ENCODE results near the gene SIM2.
A peak's percentile ranks its signal among the peaks of the same experiment; 100 is the strongest.

SIM2 gene

GRCh38 chr21:36694593-36695282 lies 4.2 kb upstream of the SIM2 start:
- peaks cover 100% of the 10 kb centered on the region for H3K27me3 ChIP-seq (ENCODE audit: control insufficient read depth, insufficient read depth, low read length, poor library complexity, severe bottlenecking)
- H3K4me1 ChIP-seq (ENCODE audit: control insufficient read depth, insufficient read depth, low read length), result peaks cover 18% of the 10 kb centered on the region
- 4 to 6% methylated on average over 19 of the region's 19 CpGs for WGBS, 2 experiments

GRCh38 chr21:36695283-36695634 lies 3.7 kb upstream of the SIM2 start:
- peaks cover 20% of the 10 kb centered on the region for H3K4me1 ChIP-seq (ENCODE audit: control insufficient read depth, insufficient read depth, low read length)
- H3K27me3 ChIP-seq (ENCODE audit: control insufficient read depth, insufficient read depth, low read length, poor library complexity, severe bottlenecking), result peaks cover 100% of the 10 kb centered on the region
- no peaks in the 10 kb centered on the region for H3K36me3 ChIP-seq (ENCODE audit: control insufficient read depth, insufficient read depth, low read length)
- H3K4me3 ChIP-seq (ENCODE audit: insufficient read depth, low read depth, low read length), result no peak overlapping the region
- no peak overlapping the region for H3K27ac ChIP-seq (ENCODE audit: insufficient read depth, low read depth, low read length, poor library complexity, severe bottlenecking)
- 8% methylated on average over 5 of the region's 5 CpGs for WGBS, 2 experiments
- no peaks in the 10 kb centered on the region for H3K9me3 ChIP-seq (ENCODE audit: control insufficient read depth, low read length)

More at GRCh38 chr21:36694593-36695282, 4.2 kb upstream of the SIM2 start:
- no peak overlapping the region for H3K27ac ChIP-seq (ENCODE audit: insufficient read depth, low read depth, low read length, poor library complexity, severe bottlenecking)
- no peaks in the 10 kb centered on the region for H3K9me3 ChIP-seq (ENCODE audit: control insufficient read depth, low read length)
- H3K4me3 ChIP-seq (ENCODE audit: insufficient read depth, low read depth, low read length), result no peak overlapping the region
- no peaks in the 10 kb centered on the region for H3K36me3 ChIP-seq (ENCODE audit: control insufficient read depth, insufficient read depth, low read length)

- Histone ChIP-seq H3K4me1 (ENCODE audit: control insufficient read depth, insufficient read depth, low read length) (peaks cover 26% of the 10 kb centered on the region), H3K36me3 (ENCODE audit: control insufficient read depth, insufficient read depth, low read length) (no peaks in the 10 kb centered on the region), H3K27me3 (ENCODE audit: control insufficient read depth, insufficient read depth, low read length, poor library complexity, severe bottlenecking) (peaks cover 100% of the 10 kb centered on the region), H3K27ac (ENCODE audit: insufficient read depth, low read depth, low read length, poor library complexity, severe bottlenecking) (no peak overlapping the region), H3K9me3 (ENCODE audit: control insufficient read depth, low read length) (no peaks in the 10 kb centered on the region), H3K4me3 (ENCODE audit: insufficient read depth, low read depth, low read length) (no peak overlapping the region)
- WGBS, 2 experiments, result 2% methylated on average over 44 of the region's 44 CpGs
These were observed 3.1 kb upstream of the SIM2 start for GRCh38 chr21:36695671-36696389.

GRCh38 chr21:36696390-36697059 lies 2.4 kb upstream of the SIM2 start:
- H3K9me3 ChIP-seq (ENCODE audit: control insufficient read depth, low read length), result no peaks in the 10 kb centered on the region
- H3K36me3 ChIP-seq (ENCODE audit: control insufficient read depth, insufficient read depth, low read length), result no peaks in the 10 kb centered on the region
- H3K4me3 ChIP-seq (ENCODE audit: insufficient read depth, low read depth, low read length), result no peak overlapping the region
- H3K27me3 ChIP-seq (ENCODE audit: control insufficient read depth, insufficient read depth, low read length, poor library complexity, severe bottlenecking), result peaks cover 100% of the 10 kb centered on the region
- 6% methylated on average over 39 of the region's 39 CpGs for WGBS, 2 experiments
- H3K4me1 ChIP-seq (ENCODE audit: control insufficient read depth, insufficient read depth, low read length), result peaks cover 33% of the 10 kb centered on the region
- no peak overlapping the region for H3K27ac ChIP-seq (ENCODE audit: insufficient read depth, low read depth, low read length, poor library complexity, severe bottlenecking)

- Histone ChIP-seq H3K4me1 (ENCODE audit: control insufficient read depth, insufficient read depth, low read length) (peaks cover 33% of the 10 kb centered on the region), H3K27me3 (ENCODE audit: control insufficient read depth, insufficient read depth, low read length, poor library complexity, severe bottlenecking) (peaks cover 100% of the 10 kb centered on the region), H3K9me3 (ENCODE audit: control insufficient read depth, low read length) (no peaks in the 10 kb centered on the region), H3K4me3 (ENCODE audit: insufficient read depth, low read depth, low read length) (no peak overlapping the region), H3K36me3 (ENCODE audit: control insufficient read depth, insufficient read depth, low read length) (no peaks in the 10 kb centered on the region), H3K27ac (ENCODE audit: insufficient read depth, low read depth, low read length, poor library complexity, severe bottlenecking) (no peak overlapping the region)
- 2% methylated on average over 58 of the region's 58 CpGs for WGBS, 2 experiments
These were observed 1.7 kb upstream of the SIM2 start for GRCh38 chr21:36697060-36697850.

- Histone ChIP-seq H3K27ac (ENCODE audit: insufficient read depth, low read depth, low read length, poor library complexity, severe bottlenecking) (no peak overlapping the region), H3K4me3 (ENCODE audit: insufficient read depth, low read depth, low read length) (no peak overlapping the region), H3K36me3 (ENCODE audit: control insufficient read depth, insufficient read depth, low read length) (no peaks in the 10 kb centered on the region), H3K27me3 (ENCODE audit: control insufficient read depth, insufficient read depth, low read length, poor library complexity, severe bottlenecking) (peaks cover 100% of the 10 kb centered on the region), H3K9me3 (ENCODE audit: control insufficient read depth, low read length) (no peaks in the 10 kb centered on the region), H3K4me1 (ENCODE audit: control insufficient read depth, insufficient read depth, low read length) (peaks cover 33% of the 10 kb centered on the region)
- 2% methylated on average over 33 of the region's 33 CpGs for WGBS, 2 experiments
These were observed 997 bp upstream of the SIM2 start for GRCh38 chr21:36697851-36698384.

- no peak overlapping the region for H3K27ac ChIP-seq (ENCODE audit: insufficient read depth, low read depth, low read length, poor library complexity, severe bottlenecking)
- no peaks in the 10 kb centered on the region for H3K9me3 ChIP-seq (ENCODE audit: control insufficient read depth, low read length)
- no peaks in the 10 kb centered on the region for H3K36me3 ChIP-seq (ENCODE audit: control insufficient read depth, insufficient read depth, low read length)
- 1% methylated on average over 62 of the region's 62 CpGs for WGBS, 2 experiments
- peaks cover 100% of the 10 kb centered on the region for H3K27me3 ChIP-seq (ENCODE audit: control insufficient read depth, insufficient read depth, low read length, poor library complexity, severe bottlenecking)
- peak overlapping the region; percentile 8 for H3K4me3 ChIP-seq (ENCODE audit: insufficient read depth, low read depth, low read length)
- peaks cover 32% of the 10 kb centered on the region for H3K4me1 ChIP-seq (ENCODE audit: control insufficient read depth, insufficient read depth, low read length)
These were observed 432 bp upstream of the SIM2 start for GRCh38 chr21:36698385-36698980.

GRCh38 chr21:36699546-36700294 lies 805 bp downstream of the SIM2 start:
- Histone ChIP-seq H3K27ac (ENCODE audit: insufficient read depth, low read depth, low read length, poor library complexity, severe bottlenecking) (no peak overlapping the region), H3K9me3 (ENCODE audit: control insufficient read depth, low read length) (no peaks in the 10 kb centered on the region), H3K4me1 (ENCODE audit: control insufficient read depth, insufficient read depth, low read length) (peaks cover 29% of the 10 kb centered on the region), H3K36me3 (ENCODE audit: control insufficient read depth, insufficient read depth, low read length) (no peaks in the 10 kb centered on the region), H3K4me3 (ENCODE audit: insufficient read depth, low read depth, low read length) (peak overlapping the region; percentile 32), H3K27me3 (ENCODE audit: control insufficient read depth, insufficient read depth, low read length, poor library complexity, severe bottlenecking) (peaks cover 100% of the 10 kb centered on the region)
- 1 to 2% methylated on average over 67 of the region's 67 CpGs for WGBS, 2 experiments

GRCh38 chr21:36700295-36700970 lies 1.5 kb downstream of the SIM2 start:
- no peak overlapping the region for H3K27ac ChIP-seq (ENCODE audit: insufficient read depth, low read depth, low read length, poor library complexity, severe bottlenecking)
- no peaks in the 10 kb centered on the region for H3K36me3 ChIP-seq (ENCODE audit: control insufficient read depth, insufficient read depth, low read length)
- 2 to 3% methylated on average over 30 of the region's 30 CpGs for WGBS, 2 experiments
- peak overlapping the region; percentile 18 for H3K4me3 ChIP-seq (ENCODE audit: insufficient read depth, low read depth, low read length)
- peaks cover 100% of the 10 kb centered on the region for H3K27me3 ChIP-seq (ENCODE audit: control insufficient read depth, insufficient read depth, low read length, poor library complexity, severe bottlenecking)
- H3K4me1 ChIP-seq (ENCODE audit: control insufficient read depth, insufficient read depth, low read length), result peaks cover 27% of the 10 kb centered on the region
- no peaks in the 10 kb centered on the region for H3K9me3 ChIP-seq (ENCODE audit: control insufficient read depth, low read length)

Data from ectodermal cell (in vitro differentiated cells).